ENCODE data around the gene BUD31.
"Not testable (repeated sequence)": the region's sequence is repeated elsewhere in the genome, so short reads cannot be mapped to it uniquely, and the experiment has no call there.

The BUD31 gene

GRCh38 chr7:99375070-99375807 lies 33.5 kb upstream of the BUD31 start:
- Mint-ChIP-seq H3K4me1 (peaks cover 40% of the 10 kb centered on the region), H3K9me3 (no peaks in the 10 kb centered on the region), H3K36me3 (peaks cover 23% of the 10 kb centered on the region), H3K27me3 (no peaks in the 10 kb centered on the region), H3K27ac (peak overlapping the region; percentile 90), H3K4me3 (peak overlapping the region; percentile 85)
- peak; percentile 72 for ATAC-seq

DNA sequence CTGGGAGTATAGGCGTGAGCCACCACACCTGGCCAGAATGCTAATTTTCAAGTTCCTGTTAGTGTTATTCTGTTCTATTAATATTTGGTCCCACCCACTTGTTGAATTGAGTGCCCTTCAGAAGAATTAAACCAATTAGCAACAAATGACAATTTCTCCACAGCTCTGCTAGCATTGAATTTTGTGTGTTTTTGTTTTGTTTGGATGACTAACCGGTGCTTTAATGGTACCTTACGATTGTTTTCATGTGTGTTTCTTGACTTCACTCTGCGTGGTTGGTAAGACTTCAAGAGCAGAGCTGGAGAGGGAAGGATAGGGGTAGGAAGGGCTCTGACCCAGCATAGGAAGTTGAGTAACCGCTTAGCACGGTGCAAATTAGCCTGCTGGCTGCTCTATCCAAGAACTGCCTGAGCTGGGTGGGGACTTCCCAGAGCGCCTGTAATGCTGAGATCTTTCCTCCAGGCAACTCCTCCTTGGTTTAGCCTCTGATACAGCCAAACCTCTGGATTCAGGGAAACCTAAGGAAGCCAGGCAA lies 29.7 kb upstream of the BUD31 start:
- Mint-ChIP-seq H3K9me3 (no peaks in the 10 kb centered on the region), H3K27me3 (no peaks in the 10 kb centered on the region), H3K36me3 (peaks cover 43% of the 10 kb centered on the region), H3K4me1 (peaks cover 69% of the 10 kb centered on the region), H3K4me3 (peak overlapping the region; percentile 66), H3K27ac (peak overlapping the region; percentile 81)
- ATAC-seq: no peak

DNA sequence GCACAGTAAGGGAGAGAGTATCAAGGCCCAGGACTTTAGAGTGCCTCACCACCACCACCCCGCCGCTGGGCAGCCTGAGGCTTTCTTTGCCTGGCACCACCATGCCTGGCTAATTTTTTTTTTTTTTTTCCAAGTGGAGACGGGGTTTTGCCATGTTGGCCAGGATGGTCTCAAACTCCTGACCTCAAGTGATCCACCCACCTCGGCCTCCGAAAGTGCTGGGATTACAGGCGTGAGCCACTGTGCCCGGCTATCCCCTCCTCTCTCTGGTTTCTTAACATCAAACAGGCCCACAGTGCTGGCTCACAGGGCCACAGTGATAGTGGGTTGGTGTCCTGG lies 29.1 kb upstream of the BUD31 start:
- Mint-ChIP-seq H3K36me3 (peaks cover 43% of the 10 kb centered on the region), H3K27ac (peak overlapping the region; percentile 81), H3K4me3 (peak overlapping the region; percentile 66), H3K4me1 (peaks cover 74% of the 10 kb centered on the region)
- ATAC-seq, H3K9me3 Mint-ChIP-seq, H3K27me3 Mint-ChIP-seq: not testable (repeated sequence)

GRCh38 chr7:99380032-99380822 lies 28.5 kb upstream of the BUD31 start:
- peak; percentile 72 for ATAC-seq
- Mint-ChIP-seq H3K4me3 (peak overlapping the region; percentile 66), H3K27me3 (no peaks in the 10 kb centered on the region), H3K36me3 (peaks cover 43% of the 10 kb centered on the region), H3K27ac (peak overlapping the region; percentile 81), H3K9me3 (no peaks in the 10 kb centered on the region), H3K4me1 (peaks cover 76% of the 10 kb centered on the region)

- no peaks in the 10 kb centered on the region for H3K27me3 Mint-ChIP-seq
- peak; percentile 91 for ATAC-seq
- H3K36me3 Mint-ChIP-seq: peaks cover 48% of the 10 kb centered on the region
- peak overlapping the region; percentile 81 for H3K27ac Mint-ChIP-seq
- peak overlapping the region; percentile 66 for H3K4me3 Mint-ChIP-seq
- H3K9me3 Mint-ChIP-seq: no peaks in the 10 kb centered on the region
- H3K4me1 Mint-ChIP-seq: peaks cover 77% of the 10 kb centered on the region
Observed at GRCh38 chr7:99380823-99381663, 27.7 kb upstream of the BUD31 start.

DNA sequence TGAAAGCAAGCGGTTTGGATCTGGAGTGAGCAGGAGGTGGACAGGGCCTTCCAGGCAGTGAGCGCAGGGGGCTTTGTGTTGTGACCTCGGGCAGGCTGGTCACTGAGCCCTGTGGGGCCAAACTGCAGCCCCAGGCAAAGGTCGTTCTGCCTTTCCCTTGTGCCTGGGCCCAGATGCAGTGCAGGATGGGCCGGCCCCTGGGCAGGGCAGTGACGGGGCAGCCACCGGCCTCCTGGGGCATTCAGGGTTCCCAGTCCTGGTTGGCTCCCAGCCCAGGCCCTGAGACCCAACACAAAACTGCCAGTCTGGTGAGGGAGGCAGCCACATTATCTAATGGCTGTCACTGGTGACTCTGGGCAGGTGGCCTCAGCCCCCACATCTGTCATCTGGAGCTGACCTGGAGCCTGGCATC lies 27.1 kb upstream of the BUD31 start:
- Mint-ChIP-seq H3K4me3 (peak overlapping the region; percentile 66), H3K4me1 (peaks cover 76% of the 10 kb centered on the region), H3K27me3 (no peaks in the 10 kb centered on the region)

DNA sequence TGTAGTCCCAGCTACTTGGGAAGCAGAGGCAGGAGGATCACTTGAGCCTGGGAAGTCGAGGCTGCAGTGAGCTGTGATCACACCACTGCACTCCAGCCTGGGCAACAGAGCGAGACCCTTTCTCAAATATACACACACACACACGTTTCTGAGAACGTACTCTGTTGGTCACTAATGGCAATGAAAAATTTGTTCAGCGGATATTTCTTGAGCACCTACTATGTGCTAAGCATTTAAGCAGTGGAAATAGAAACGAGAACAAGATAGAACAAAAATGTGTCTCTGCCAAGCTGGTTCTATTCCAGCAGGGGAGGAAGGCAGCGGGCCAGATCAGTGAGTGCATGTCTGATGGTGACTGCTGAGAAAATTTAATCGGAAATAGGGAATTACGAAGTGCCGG lies 25.6 kb upstream of the BUD31 start:
- Mint-ChIP-seq H3K27me3 (no peaks in the 10 kb centered on the region), H3K27ac (peak overlapping the region; percentile 83), H3K4me1 (peaks cover 61% of the 10 kb centered on the region), H3K9me3 (no peaks in the 10 kb centered on the region), H3K4me3 (no peak overlapping the region), H3K36me3 (peaks cover 49% of the 10 kb centered on the region)
- ATAC-seq: no peak

More for the DNA sequence above, 27.1 kb upstream of the BUD31 start:
- ATAC-seq: no peak
- Mint-ChIP-seq H3K9me3 (no peaks in the 10 kb centered on the region), H3K36me3 (peaks cover 53% of the 10 kb centered on the region), H3K27ac (peak overlapping the region; percentile 81)

DNA sequence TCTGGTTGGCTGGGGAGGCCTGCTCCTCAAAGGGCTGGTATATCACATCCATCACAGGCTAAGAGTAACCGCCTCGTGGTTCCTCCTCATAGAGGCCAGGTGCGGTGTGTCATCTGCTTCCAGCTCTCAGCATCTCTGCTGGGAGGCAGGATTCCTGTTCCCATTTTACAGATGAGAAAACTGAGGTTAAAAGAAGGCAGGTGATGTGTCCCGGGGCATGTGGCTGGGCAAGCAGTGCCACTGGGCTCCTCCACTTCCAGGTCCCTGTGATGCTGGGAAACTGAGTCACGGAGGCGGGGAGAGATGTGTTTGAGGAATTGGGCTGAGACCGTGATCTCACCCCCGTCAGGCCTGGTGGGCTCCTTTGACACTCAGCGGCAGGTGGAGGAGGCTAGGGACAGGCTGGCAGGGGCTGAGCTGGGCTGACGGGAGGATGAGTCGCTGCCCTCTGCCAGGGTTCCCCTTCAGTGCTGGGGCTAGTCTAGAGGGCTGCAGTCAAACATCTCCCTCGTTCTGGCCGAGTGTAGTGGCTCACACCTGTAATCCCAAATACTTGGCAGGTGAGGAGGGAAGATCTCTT lies 24.9 kb upstream of the BUD31 start:
- Mint-ChIP-seq H3K27ac (peak overlapping the region; percentile 83), H3K9me3 (no peaks in the 10 kb centered on the region), H3K4me1 (peaks cover 55% of the 10 kb centered on the region), H3K27me3 (no peaks in the 10 kb centered on the region), H3K4me3 (no peak overlapping the region), H3K36me3 (peaks cover 53% of the 10 kb centered on the region)
- no peak for ATAC-seq

GRCh38 chr7:99384523-99384922 lies 24.2 kb upstream of the BUD31 start:
- peaks cover 48% of the 10 kb centered on the region for H3K36me3 Mint-ChIP-seq

GRCh38 chr7:99385564-99385963 lies 23.2 kb upstream of the BUD31 start:
- H3K9me3 Mint-ChIP-seq: no peaks in the 10 kb centered on the region
- ATAC-seq: no peak
- H3K27ac Mint-ChIP-seq: peak overlapping the region; percentile 83
- no peak overlapping the region for H3K4me3 Mint-ChIP-seq
- peaks cover 48% of the 10 kb centered on the region for H3K36me3 Mint-ChIP-seq
- H3K4me1 Mint-ChIP-seq: peaks cover 38% of the 10 kb centered on the region
- no peaks in the 10 kb centered on the region for H3K27me3 Mint-ChIP-seq

More at GRCh38 chr7:99384523-99384922, 24.2 kb upstream of the BUD31 start:
- peaks cover 49% of the 10 kb centered on the region for H3K4me1 Mint-ChIP-seq
- H3K4me3 Mint-ChIP-seq: no peak overlapping the region
- H3K27me3 Mint-ChIP-seq: no peaks in the 10 kb centered on the region
- H3K27ac Mint-ChIP-seq: peak overlapping the region; percentile 83
- H3K9me3 Mint-ChIP-seq: no peaks in the 10 kb centered on the region
- ATAC-seq: no peak

- Mint-ChIP-seq H3K4me3 (no peak overlapping the region), H3K36me3 (peaks cover 45% of the 10 kb centered on the region), H3K4me1 (peaks cover 28% of the 10 kb centered on the region), H3K9me3 (no peaks in the 10 kb centered on the region), H3K27ac (no peak overlapping the region), H3K27me3 (no peaks in the 10 kb centered on the region)
- no peak for ATAC-seq
Observed at GRCh38 chr7:99386584-99387238, 22.1 kb upstream of the BUD31 start.

GRCh38 chr7:99387239-99387635 lies 21.5 kb upstream of the BUD31 start:
- not testable (repeated sequence) for H3K27ac Mint-ChIP-seq, H3K27me3 Mint-ChIP-seq, ATAC-seq, H3K9me3 Mint-ChIP-seq, H3K4me3 Mint-ChIP-seq
- H3K4me1 Mint-ChIP-seq: peaks cover 31% of the 10 kb centered on the region
- H3K36me3 Mint-ChIP-seq: peaks cover 49% of the 10 kb centered on the region

DNA sequence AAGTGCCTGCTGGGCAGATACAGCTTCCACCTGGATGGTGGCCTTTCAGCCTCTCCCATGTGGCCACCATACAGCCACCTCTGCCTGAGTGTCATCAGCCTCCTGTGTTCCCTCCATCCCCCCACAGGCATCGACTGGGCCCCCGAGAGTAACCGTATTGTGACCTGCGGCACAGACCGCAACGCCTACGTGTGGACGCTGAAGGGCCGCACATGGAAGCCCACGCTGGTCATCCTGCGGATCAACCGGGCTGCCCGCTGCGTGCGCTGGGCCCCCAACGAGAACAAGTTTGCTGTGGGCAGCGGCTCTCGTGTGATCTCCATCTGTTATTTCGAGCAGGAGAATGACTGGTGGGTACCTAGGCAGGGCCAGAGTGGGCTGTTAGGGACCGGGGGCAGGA lies 20.9 kb upstream of the BUD31 start:
- H3K4me1 Mint-ChIP-seq: peaks cover 36% of the 10 kb centered on the region
- H3K4me3 Mint-ChIP-seq: no peak overlapping the region
- no peak overlapping the region for H3K27ac Mint-ChIP-seq
- H3K27me3 Mint-ChIP-seq: no peaks in the 10 kb centered on the region
- ATAC-seq: no peak
- H3K9me3 Mint-ChIP-seq: no peaks in the 10 kb centered on the region
- peaks cover 49% of the 10 kb centered on the region for H3K36me3 Mint-ChIP-seq

- Mint-ChIP-seq H3K4me3 (no peak overlapping the region), H3K27ac (no peak overlapping the region), H3K9me3 (no peaks in the 10 kb centered on the region), H3K27me3 (no peaks in the 10 kb centered on the region), H3K4me1 (peaks cover 34% of the 10 kb centered on the region), H3K36me3 (peaks cover 54% of the 10 kb centered on the region)
- ATAC-seq: no peak
Observed at GRCh38 chr7:99389772-99390171, 19.0 kb upstream of the BUD31 start.
